Stomach smooth muscle (tissue), 2 donors: ENCODE measurements around the gene MEIS1.

Experiments used
- H3K27ac ChIP-seq: one replicate; pipeline ENCODE4 v1.7.0; 2013; ENCODE audit warnings: mild to moderate bottlenecking, low read length, inconsistent platforms
- H3K27me3 ChIP-seq, 2 donors: one replicate each; pipeline ENCODE4 v1.7.0; 2013; ENCODE audit warnings: low read length in 2 of 2; ENCODE audit not compliant: insufficient read depth in 2 of 2, control insufficient read depth in 1 of 2
- H3K36me3 ChIP-seq, 2 donors: one replicate each; pipeline ENCODE4 v1.7.0; 2013; ENCODE audit warnings: low read length in 2 of 2; ENCODE audit not compliant: control insufficient read depth in 2 of 2, insufficient read depth in 2 of 2
- H3K4me1 ChIP-seq: one replicate; pipeline ENCODE4 v1.7.0; 2013; ENCODE audit warnings: low read length; ENCODE audit not compliant: control insufficient read depth, insufficient read depth
- H3K4me3 ChIP-seq, 2 donors: one replicate each; pipeline ENCODE4 v1.7.0; 2013; ENCODE audit warnings: low read length in 2 of 2
- H3K9ac ChIP-seq, 2 donors: one replicate each; pipeline ENCODE4 v1.7.0; 2013; ENCODE audit warnings: low read length in 2 of 2, mild to moderate bottlenecking in 1 of 2
- H3K9me3 ChIP-seq, 2 donors: one replicate each; pipeline ENCODE4 v1.7.0; 2013; ENCODE audit warnings: low read length in 2 of 2; ENCODE audit not compliant: control insufficient read depth in 2 of 2
- donor health status: healthy.
- donor health status: Pancreatic carcinoma.

The MEIS1 gene

DNA sequence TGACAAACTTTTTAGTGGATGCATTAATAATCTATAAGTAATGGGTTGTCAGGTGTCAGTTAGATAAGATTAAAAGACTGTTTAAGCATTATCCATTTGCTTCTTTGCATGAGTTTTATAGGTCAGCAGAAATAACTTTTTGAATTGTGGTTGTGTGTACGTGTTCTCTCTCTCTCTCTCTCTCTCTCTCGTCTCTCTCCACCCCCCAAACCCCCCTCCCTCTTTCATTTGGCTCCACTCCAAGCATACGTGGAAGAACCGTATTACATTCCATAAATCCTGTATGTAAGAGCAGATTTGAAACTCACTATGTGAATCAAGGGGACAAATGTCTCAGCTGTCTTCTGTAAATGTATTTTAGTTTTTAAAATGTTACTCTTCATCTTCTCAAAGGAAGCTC, 120.2 kb downstream of the MEIS1 start:
- H3K4me1 ChIP-seq, result peaks cover 26% of the 10 kb centered on the region
- peak overlapping the region; percentile 12 to 58 for H3K4me3 ChIP-seq
- H3K27me3 ChIP-seq, result no peaks in the 10 kb centered on the region
- H3K9me3 ChIP-seq, result no peaks in the 10 kb centered on the region
- H3K36me3 ChIP-seq, result peaks cover 3 to 4% of the 10 kb centered on the region in 2 donors
- H3K27ac ChIP-seq, result peak overlapping the region; percentile 58
- H3K9ac ChIP-seq, result peak overlapping the region in 1 of 2 donors; percentile 13

GRCh38 chr2:66555501-66556324, 120.8 kb downstream of the MEIS1 start:
- Histone ChIP-seq H3K4me3 (peak overlapping the region; percentile 12 to 58), H3K9me3 (no peaks in the 10 kb centered on the region), H3K27ac (peak overlapping the region; percentile 58), H3K9ac (peak overlapping the region in 1 of 2 donors; percentile 13), H3K36me3 (peaks cover 3 to 4% of the 10 kb centered on the region in 2 donors), H3K27me3 (no peaks in the 10 kb centered on the region), H3K4me1 (peaks cover 26% of the 10 kb centered on the region)

GRCh38 chr2:66559672-66560071, 124.7 kb downstream of the MEIS1 start:
- no peak overlapping the region for H3K4me3 ChIP-seq
- peaks cover 23% of the 10 kb centered on the region for H3K4me1 ChIP-seq

DNA sequence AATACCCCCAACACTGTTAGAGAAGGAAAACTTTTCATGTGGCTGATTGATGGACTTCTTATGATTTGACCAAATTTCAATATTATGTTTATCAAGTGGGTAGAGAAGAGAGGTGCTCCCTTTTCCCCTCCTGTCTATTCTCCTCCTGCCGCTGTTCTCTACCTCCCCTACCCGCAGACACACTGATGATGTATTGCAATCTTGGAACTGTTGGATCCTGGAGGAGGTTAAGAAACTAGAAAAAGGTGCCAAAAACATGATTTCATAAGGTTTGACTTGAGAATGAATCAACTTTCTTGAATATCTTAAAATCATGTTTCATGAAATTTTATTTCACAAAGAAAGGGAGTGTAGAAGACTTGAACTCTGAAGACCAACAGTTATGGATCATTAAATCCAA, 125.8 kb downstream of the MEIS1 start:
- H3K4me1 ChIP-seq, result peaks cover 16% of the 10 kb centered on the region
- H3K9ac ChIP-seq, result no peak overlapping the region
- no peak overlapping the region for H3K4me3 ChIP-seq
- no peaks in the 10 kb centered on the region for H3K27me3 ChIP-seq
- H3K27ac ChIP-seq, result no peak overlapping the region
- H3K36me3 ChIP-seq, result peaks cover 0 to 3% of the 10 kb centered on the region in 2 donors
- no peaks in the 10 kb centered on the region for H3K9me3 ChIP-seq

More at GRCh38 chr2:66559672-66560071, 124.7 kb downstream of the MEIS1 start:
- Histone ChIP-seq H3K9ac (no peak overlapping the region), H3K36me3 (peaks cover 0 to 3% of the 10 kb centered on the region in 2 donors), H3K9me3 (no peaks in the 10 kb centered on the region), H3K27me3 (no peaks in the 10 kb centered on the region), H3K27ac (no peak overlapping the region)

GRCh38 chr2:66561645-66562303, 126.8 kb downstream of the MEIS1 start:
- H3K9me3 ChIP-seq, result no peaks in the 10 kb centered on the region
- H3K9ac ChIP-seq, result no peak overlapping the region
- no peaks in the 10 kb centered on the region for H3K27me3 ChIP-seq
- peak overlapping the region; percentile 33 for H3K27ac ChIP-seq
- H3K4me1 ChIP-seq, result peaks cover 12% of the 10 kb centered on the region
- no peak overlapping the region for H3K4me3 ChIP-seq
- peaks cover 0 to 3% of the 10 kb centered on the region in 2 donors for H3K36me3 ChIP-seq

- Histone ChIP-seq H3K27ac (peak overlapping the region; percentile 33), H3K4me1 (peaks cover 12% of the 10 kb centered on the region)
These were observed 127.4 kb downstream of the MEIS1 start for GRCh38 chr2:66562304-66562685.

DNA sequence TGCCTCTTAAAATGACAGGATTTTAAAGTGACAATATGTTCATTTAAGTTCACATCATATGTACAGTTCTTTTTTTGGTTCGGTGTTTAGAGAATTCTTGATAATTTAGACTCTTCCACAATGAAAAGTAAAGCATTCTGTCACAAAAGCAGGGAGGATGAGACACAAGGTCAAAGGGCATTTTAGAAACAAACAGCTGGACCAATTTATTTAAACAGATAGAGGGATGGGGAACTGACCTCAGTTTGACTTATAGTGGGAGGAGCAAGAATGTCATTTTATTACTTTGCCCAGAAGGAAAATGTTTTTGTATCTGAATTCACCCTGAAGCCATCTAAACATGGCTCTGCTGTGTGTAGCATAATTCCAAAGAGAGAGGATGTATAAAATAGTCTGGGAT, 128.5 kb downstream of the MEIS1 start:
- Histone ChIP-seq H3K9ac (no peak overlapping the region), H3K27me3 (no peaks in the 10 kb centered on the region), H3K27ac (no peak overlapping the region), H3K4me1 (peaks cover 12% of the 10 kb centered on the region), H3K4me3 (no peak overlapping the region), H3K9me3 (no peaks in the 10 kb centered on the region), H3K36me3 (peaks cover 0 to 7% of the 10 kb centered on the region in 2 donors)

More at GRCh38 chr2:66562304-66562685, 127.4 kb downstream of the MEIS1 start:
- no peaks in the 10 kb centered on the region for H3K27me3 ChIP-seq
- no peak overlapping the region for H3K4me3 ChIP-seq
- peaks cover 0 to 6% of the 10 kb centered on the region in 2 donors for H3K36me3 ChIP-seq
- H3K9me3 ChIP-seq, result no peaks in the 10 kb centered on the region
- H3K9ac ChIP-seq, result no peak overlapping the region

DNA sequence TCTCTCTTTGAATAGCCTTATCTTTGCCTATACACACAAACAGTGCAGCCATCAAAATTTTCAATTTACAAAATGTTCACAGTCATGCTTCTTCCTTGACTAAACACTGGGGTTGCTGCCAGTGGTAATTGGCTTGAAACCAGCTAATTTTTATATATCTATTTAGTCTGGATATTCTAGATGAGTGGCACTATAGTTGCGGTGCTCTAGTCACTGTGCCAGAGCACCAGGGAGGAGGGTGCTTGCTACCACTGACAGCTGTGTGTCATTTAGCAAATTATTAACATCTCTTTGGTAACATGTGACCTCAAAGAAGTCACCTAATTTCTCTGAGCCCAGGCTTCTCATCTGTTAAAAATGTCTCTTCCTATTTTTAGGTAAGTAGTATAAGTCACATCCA, 130.4 kb downstream of the MEIS1 start:
- Histone ChIP-seq H3K9me3 (no peaks in the 10 kb centered on the region), H3K27ac (no peak overlapping the region), H3K36me3 (peaks cover 6 to 20% of the 10 kb centered on the region in 2 donors), H3K4me1 (peaks cover 24% of the 10 kb centered on the region), H3K4me3 (no peak overlapping the region), H3K9ac (no peak overlapping the region), H3K27me3 (no peaks in the 10 kb centered on the region)

- Histone ChIP-seq H3K27me3 (no peaks in the 10 kb centered on the region), H3K27ac (no peak overlapping the region), H3K4me3 (no peak overlapping the region), H3K4me1 (peaks cover 21% of the 10 kb centered on the region), H3K36me3 (peaks cover 14 to 29% of the 10 kb centered on the region in 2 donors), H3K9me3 (no peaks in the 10 kb centered on the region), H3K9ac (no peak overlapping the region)
These were observed 131.9 kb downstream of the MEIS1 start for GRCh38 chr2:66566726-66567399.

- no peaks in the 10 kb centered on the region for H3K27me3 ChIP-seq
- H3K27ac ChIP-seq, result no peak overlapping the region
- H3K9me3 ChIP-seq, result no peaks in the 10 kb centered on the region
- H3K9ac ChIP-seq, result no peak overlapping the region
- peaks cover 17 to 29% of the 10 kb centered on the region in 2 donors for H3K36me3 ChIP-seq
- H3K4me3 ChIP-seq, result no peak overlapping the region
- H3K4me1 ChIP-seq, result peaks cover 15% of the 10 kb centered on the region
These were observed 132.8 kb downstream of the MEIS1 start for GRCh38 chr2:66567729-66568128.
